SU-DHL-6 (cell line): ENCODE results near the gene STKLD1.

Experiments
- H2AFZ ChIP-seq: fragments of 200-600 bp; sonication (generic); 2 replicates; pipeline ENCODE4 v1.6.1; 2014; ENCODE audit warnings: low read depth, mild to moderate bottlenecking, moderate library complexity, mixed read lengths, antibody characterized with exemption, low read length; ENCODE audit not compliant: severe bottlenecking
- H3F3A ChIP-seq: fragments of 200-600 bp; shearing (Covaris generic); 2 replicates; pipeline ENCODE4 v1.6.0; 2016; ENCODE audit warnings: antibody characterized with exemption, mild to moderate bottlenecking; ENCODE audit not compliant: insufficient read depth
- H3K27ac ChIP-seq: fragments of 200-600 bp; sonication (generic); 2 replicates; pipeline ENCODE4 v1.5.1; 2016; ENCODE audit warnings: low read depth, mild to moderate bottlenecking, low read length, moderate library complexity, mixed read lengths
- H3K27me3 ChIP-seq: fragments of 200-600 bp; sonication (generic), shearing (Covaris generic); 2 replicates; pipeline ENCODE4 v1.6.0; 2014; ENCODE audit warnings: mild to moderate bottlenecking, low read length
- H3K36me3 ChIP-seq: fragments of 200-600 bp; sonication (generic); 2 replicates; pipeline ENCODE4 v1.6.1; 2014; ENCODE audit warnings: mild to moderate bottlenecking, low read length, mixed read lengths
- H3K4me2 ChIP-seq: fragments of 300-600, 200-600 bp; shearing (Covaris generic), sonication (generic); 2 replicates; pipeline ENCODE4 v1.6.0; 2014; ENCODE audit warnings: low read length, low read depth, mild to moderate bottlenecking; ENCODE audit not compliant: poor library complexity, severe bottlenecking
- H3K4me3 ChIP-seq: fragments of 200-600 bp; sonication (generic); 2 replicates; pipeline ENCODE4 v1.5.1; 2014; ENCODE audit warnings: antibody characterized with exemption, low read length, mild to moderate bottlenecking, mixed read lengths; ENCODE audit not compliant: insufficient read depth, poor library complexity, severe bottlenecking
- H3K79me2 ChIP-seq: fragments of 200-600 bp; sonication (generic); 2 replicates; pipeline ENCODE4 v1.6.1; 2014; ENCODE audit warnings: mild to moderate bottlenecking, low read length, moderate library complexity; ENCODE audit not compliant: insufficient read depth
- H3K9ac ChIP-seq: fragments of 200-600 bp; sonication (generic); 2 replicates; pipeline ENCODE4 v1.7.0; 2014; ENCODE audit warnings: mild to moderate bottlenecking, low read length
- H3K9me2 ChIP-seq: fragments of 200-600 bp; sonication (generic); replicated peaks from 2 replicates; pipeline ENCODE4 v1.6.1; 2014; ENCODE audit warnings: low read length; ENCODE audit not compliant: insufficient read depth
- H3K9me3 ChIP-seq: fragments of 200-600 bp; sonication (generic); 2 replicates; pipeline ENCODE4 v1.6.1; 2014; ENCODE audit warnings: low read length, mixed read lengths; ENCODE audit not compliant: insufficient read depth
- H4K20me1 ChIP-seq: fragments of 200-600 bp; sonication (generic); 2 replicates; pipeline ENCODE4 v1.6.1; 2014; ENCODE audit warnings: low read depth, mild to moderate bottlenecking, antibody characterized with exemption, low read length, moderate library complexity, mixed read lengths
- EZH2phosphoT487 ChIP-seq: fragments of 200-600 bp; sonication (generic), shearing (Covaris generic); conservative IDR thresholded peaks from 2 replicates; pipeline ENCODE4 v1.6.1; 2018; ENCODE audit warnings: mild to moderate bottlenecking, antibody characterized with exemption, low read length, moderate library complexity, mixed read lengths
- TF ChIP-seq, protein P1 (sequence below): fragments of 200-600 bp; sonication (generic); IDR thresholded peaks from one replicate; pipeline ENCODE4 v1.5.1; 2017; ENCODE audit warnings: antibody characterized with exemption, mild to moderate bottlenecking, low read length, moderate library complexity; ENCODE audit not compliant: insufficient read depth, poor library complexity, severe bottlenecking

STKLD1 gene

DNA sequence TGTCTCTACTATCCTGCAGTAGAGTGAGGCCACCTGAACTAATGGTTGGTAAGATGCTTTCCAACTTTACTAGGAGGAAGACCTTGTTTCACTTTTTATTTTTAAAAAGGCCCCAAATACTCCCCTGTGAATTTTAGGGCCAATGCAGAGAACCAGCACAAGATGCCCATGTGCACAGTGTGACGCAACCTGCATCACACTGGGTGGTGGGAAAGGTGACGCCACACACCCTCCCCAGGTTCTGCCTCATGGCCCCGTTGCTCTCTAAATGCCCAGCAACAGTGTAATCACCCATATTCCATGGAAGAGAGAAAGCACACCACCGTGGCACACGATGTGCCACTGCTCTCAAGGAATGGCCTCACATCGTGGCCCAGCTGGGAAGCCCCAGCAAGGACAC, 6.7 kb upstream of the STKLD1 start:
- no peaks in the 10 kb centered on the region; the same call in 1 of the 2 replicates for H4K20me1 ChIP-seq
- H3K4me2 ChIP-seq = no peak overlapping the region

DNA sequence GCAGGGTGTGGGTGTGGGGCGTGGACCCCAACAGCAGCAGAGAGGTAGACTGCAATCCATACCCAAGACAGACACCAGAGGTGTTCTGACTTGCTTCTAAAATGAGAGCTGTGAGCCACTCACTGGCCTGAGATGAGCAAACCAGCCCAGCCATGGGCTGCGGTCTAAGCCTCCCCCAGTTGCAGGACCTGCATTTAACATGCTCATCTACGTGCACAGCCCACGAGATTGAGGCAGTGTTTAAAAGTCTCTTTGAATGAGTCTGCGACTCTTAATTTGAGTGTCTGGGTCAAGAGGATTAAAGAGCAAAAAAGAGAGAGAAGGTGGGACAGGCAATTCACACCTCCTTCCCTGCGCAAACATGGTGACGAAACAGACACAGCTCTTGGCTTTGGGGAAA, 6.2 kb upstream of the STKLD1 start:
- Histone ChIP-seq H3K27ac (no peak overlapping the region), H3K4me2 (no peak overlapping the region)

More for the DNA sequence above, 6.7 kb upstream of the STKLD1 start:
- Histone ChIP-seq H3K27ac (no peak overlapping the region), H3K27me3 (no peaks in the 10 kb centered on the region), H2AFZ (no peak overlapping the region), H3K4me3 (no peak overlapping the region), H3K79me2 (peaks cover 74% of the 10 kb centered on the region), H3K9me3 (no peaks in the 10 kb centered on the region), H3F3A (no peaks in the 10 kb centered on the region), H3K9ac (no peak overlapping the region), H3K9me2 (no peaks in the 10 kb centered on the region), H3K36me3 (peaks cover 6% of the 10 kb centered on the region; the same call in 1 of the 2 replicates)
- TF ChIP-seq, protein P1, sequence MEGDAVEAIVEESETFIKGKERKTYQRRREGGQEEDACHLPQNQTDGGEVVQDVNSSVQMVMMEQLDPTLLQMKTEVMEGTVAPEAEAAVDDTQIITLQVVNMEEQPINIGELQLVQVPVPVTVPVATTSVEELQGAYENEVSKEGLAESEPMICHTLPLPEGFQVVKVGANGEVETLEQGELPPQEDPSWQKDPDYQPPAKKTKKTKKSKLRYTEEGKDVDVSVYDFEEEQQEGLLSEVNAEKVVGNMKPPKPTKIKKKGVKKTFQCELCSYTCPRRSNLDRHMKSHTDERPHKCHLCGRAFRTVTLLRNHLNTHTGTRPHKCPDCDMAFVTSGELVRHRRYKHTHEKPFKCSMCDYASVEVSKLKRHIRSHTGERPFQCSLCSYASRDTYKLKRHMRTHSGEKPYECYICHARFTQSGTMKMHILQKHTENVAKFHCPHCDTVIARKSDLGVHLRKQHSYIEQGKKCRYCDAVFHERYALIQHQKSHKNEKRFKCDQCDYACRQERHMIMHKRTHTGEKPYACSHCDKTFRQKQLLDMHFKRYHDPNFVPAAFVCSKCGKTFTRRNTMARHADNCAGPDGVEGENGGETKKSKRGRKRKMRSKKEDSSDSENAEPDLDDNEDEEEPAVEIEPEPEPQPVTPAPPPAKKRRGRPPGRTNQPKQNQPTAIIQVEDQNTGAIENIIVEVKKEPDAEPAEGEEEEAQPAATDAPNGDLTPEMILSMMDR = no peak

DNA sequence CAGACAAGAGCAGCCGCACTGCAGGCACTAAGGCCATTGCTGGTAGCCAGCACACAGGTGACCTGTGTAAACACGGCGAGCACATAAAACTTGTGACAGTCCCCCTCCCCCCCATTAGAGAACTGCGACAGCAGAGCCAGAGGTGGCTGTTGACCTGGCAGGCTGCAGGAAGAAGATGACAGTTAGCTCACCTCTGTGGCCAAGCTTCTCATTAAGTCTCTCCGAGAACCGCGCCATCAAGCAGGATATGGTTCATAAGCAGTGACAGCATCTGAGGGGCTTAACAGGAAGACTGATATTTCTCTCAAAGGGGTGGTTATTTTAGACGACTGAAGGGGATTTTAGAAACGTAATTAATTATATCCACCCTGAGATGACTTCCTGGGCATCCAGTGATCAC, 5.5 kb upstream of the STKLD1 start:
- TF ChIP-seq EZH2phosphoT487 = no peak
- TF ChIP-seq, protein P1 = no peak
- no peak overlapping the region for H3K9ac ChIP-seq
- no peak overlapping the region for H3K4me2 ChIP-seq
- H3F3A ChIP-seq = no peaks in the 10 kb centered on the region
- H2AFZ ChIP-seq = no peak overlapping the region
- H3K27ac ChIP-seq = no peak overlapping the region
- peaks cover 6% of the 10 kb centered on the region; the same call in 1 of the 2 replicates for H3K36me3 ChIP-seq
- H3K9me2 ChIP-seq = no peaks in the 10 kb centered on the region
- H3K27me3 ChIP-seq = no peaks in the 10 kb centered on the region
- H3K9me3 ChIP-seq = no peaks in the 10 kb centered on the region
- H3K4me3 ChIP-seq = no peak overlapping the region
- H3K79me2 ChIP-seq = peaks cover 86% of the 10 kb centered on the region
- H4K20me1 ChIP-seq = no peaks in the 10 kb centered on the region; the same call in 1 of the 2 replicates

More for the DNA sequence above, 6.2 kb upstream of the STKLD1 start:
- Histone ChIP-seq H4K20me1 (no peaks in the 10 kb centered on the region; the same call in 1 of the 2 replicates), H3K79me2 (peaks cover 79% of the 10 kb centered on the region), H3K36me3 (peaks cover 6% of the 10 kb centered on the region; the same call in 1 of the 2 replicates), H3K9me3 (no peaks in the 10 kb centered on the region), H3K4me3 (no peak overlapping the region), H3K9me2 (no peaks in the 10 kb centered on the region), H2AFZ (no peak overlapping the region), H3F3A (no peaks in the 10 kb centered on the region), H3K27me3 (no peaks in the 10 kb centered on the region), H3K9ac (no peak overlapping the region)
- TF ChIP-seq, protein P1 = no peak
- no peak for TF ChIP-seq EZH2phosphoT487
